HG02852 (cell line): ENCODE data around the gene CWC22.
A peak's percentile ranks its signal among the peaks of the same experiment; 100 is the strongest.
"Not testable (repeated sequence)": the region's sequence is repeated elsewhere in the genome, so short reads cannot be mapped to it uniquely, and the experiment has no call there.

Experiments
- ATAC-seq: cut with Tn5 transposase; IDR thresholded peaks from one replicate; pipeline ENCODE4 v1.9.1; 2021; ENCODE audit warnings: mild to moderate bottlenecking, moderate library complexity; ENCODE audit not compliant: unreplicated experiment

The CWC22 gene

DNA sequence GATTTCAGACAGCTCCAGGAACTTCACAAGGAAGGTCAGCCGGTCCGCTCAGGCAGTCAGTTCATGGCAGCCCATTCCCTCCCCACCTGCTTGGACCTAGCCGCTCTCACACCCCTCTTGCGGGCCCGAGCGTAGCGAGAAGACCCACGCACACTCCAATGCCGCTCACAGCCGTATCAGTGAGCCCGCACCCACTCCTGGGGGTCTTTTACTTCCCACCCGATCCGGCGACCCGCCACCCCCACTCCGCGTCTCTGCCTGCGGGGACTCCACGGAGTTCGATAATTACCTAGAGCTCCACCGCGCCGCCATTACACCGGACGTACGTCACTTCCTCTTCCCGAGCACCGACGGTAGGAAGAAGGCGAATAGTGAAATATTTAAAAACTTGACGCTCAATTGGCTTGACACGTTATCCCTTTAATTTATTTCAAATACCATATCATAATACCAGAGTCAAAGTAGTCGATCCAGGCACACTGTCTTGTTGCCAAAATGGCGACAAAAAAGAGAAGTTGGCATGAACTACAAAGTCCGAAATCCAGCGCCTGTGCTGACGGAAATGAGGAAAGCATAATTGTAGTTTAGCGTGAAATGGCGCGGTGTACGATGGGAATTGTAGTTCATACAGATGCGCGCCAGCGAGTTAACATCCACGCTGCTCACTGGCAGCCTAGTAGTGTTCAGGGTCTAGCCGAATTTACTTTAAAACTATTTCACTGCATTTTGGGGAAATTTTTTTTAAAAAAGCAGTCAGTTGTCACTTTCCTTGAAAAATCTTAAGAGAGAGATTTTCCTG is at the start of gene CWC22:
Gene CWC22 (minus strand): TSS at position 517 of the 799 bp plus-strand sequence. CDS start 13,956 bp downstream, outside the sequence.
- peak; percentile 97 for ATAC-seq

DNA sequence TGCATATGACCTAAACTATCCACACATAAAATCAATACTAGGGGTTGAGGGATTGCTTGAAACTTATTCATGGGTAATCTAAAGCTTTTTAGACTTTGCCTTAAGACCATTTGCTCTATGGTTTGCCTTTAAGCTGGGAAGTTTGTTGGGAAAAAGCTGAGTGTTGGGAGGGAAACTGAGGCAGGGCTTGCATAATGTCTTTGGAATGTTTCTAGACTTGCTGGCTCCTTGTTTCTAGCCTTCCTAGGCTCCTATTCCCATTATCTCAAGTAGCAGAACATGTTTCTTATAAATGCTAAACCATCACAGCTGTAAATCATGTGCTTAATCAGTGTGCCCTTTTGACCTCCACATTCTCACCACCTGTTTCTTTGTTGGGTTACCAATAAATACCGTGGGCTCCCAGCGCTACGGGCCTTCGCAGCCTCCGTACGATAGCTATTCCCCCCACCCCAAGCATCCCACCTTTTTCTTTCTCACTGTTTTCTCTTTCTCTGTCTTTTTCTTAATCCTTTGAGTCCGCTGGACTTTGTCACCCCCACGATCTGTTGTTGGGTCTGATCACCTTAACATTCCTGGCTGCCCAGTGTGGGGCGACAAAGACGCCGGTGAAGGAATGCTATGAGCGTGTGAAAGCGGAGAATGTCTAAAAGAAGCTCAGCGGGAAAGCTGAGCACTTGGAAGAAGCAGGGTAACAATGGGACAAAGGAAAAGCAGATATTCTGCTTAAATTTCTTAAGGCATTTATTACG is 49.4 kb upstream of the CWC22 start:
- ATAC-seq, result no peak

GRCh38 chr2:180054576-180054975 is 47.5 kb upstream of the CWC22 start:
- not testable (repeated sequence) for ATAC-seq

- no peak for ATAC-seq
Measured at GRCh38 chr2:180050246-180050645, 43.1 kb upstream of the CWC22 start.

DNA sequence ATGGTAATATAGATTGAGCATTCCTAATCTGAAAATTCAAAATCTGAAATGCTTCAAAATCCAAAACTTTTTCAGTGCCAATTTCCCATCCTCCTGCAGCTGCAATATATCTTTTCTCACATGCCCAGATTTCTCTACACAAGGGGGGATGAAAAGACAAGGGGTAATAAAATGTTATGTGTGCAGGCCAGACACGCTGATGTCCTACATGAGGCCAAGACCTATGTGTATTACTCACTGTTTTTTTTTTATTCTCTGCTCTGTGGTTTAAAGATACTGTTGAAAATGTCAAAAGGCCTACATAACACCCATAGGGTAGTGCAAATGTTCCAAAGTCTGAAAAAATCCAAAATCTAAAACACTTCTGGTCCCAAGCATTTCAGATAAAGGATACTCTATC is 41.2 kb upstream of the CWC22 start:
- ATAC-seq, result no peak

GRCh38 chr2:180046776-180047175 is 39.7 kb upstream of the CWC22 start:
- ATAC-seq, result no peak

GRCh38 chr2:180046202-180046601 is 39.1 kb upstream of the CWC22 start:
- no peak for ATAC-seq

DNA sequence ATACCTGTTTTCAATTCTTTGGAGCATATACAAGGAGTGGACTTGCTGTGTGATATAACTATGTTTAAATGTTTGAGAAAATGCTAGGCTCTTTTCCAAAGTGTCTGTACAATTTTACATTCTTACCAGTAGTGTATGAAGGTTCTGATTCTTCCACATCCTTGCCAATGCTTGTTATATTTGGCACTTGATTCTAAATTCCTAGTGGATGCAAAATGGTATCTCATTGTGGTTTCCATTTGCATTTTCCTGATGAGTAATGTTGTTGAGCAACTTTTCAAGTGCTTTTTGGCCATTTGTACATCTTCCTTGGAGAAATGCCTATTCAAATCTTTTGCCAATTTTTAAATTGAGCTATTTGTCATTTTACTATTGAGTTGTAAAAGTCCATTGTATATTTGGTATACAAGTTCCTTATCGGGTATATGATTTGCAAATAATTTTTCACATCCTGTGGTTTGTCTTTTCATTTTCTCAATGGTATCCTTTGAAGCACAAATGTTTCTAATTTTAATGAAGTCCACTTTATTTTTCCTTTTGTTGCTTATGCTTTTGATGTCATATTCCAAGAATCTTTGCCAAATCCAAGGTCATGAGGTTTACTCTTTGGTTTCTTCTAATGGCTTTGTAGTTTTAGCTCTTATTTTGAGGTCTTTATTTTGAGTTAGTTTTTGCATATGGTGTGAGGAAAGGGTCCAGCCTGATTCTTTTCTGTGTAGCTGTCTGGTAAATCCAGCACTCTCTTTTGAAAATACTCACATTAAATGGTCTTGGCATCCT is 33.2 kb upstream of the CWC22 start:
- ATAC-seq, result no peak

DNA sequence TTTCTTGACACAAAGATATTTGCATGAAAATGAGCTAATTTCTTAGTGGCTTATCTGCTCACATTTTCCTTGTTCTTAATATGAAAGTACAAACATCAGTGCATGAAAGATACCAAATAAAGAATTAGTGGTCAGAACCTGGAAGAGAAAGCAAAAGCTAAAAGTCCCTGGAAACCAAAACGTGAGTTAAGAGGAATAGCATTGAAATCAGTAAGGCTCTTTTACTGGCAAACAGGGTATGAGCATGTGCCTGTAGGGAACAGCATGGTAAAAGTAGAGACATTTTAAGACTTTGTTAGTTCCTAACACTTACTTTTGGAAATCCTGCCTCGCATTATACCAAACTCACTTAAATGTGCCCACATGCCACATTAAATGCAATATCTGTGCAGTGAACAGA is 31.9 kb upstream of the CWC22 start:
- ATAC-seq, result no peak

GRCh38 chr2:180033993-180034894 is 27.1 kb upstream of the CWC22 start:
- ATAC-seq, result no peak

DNA sequence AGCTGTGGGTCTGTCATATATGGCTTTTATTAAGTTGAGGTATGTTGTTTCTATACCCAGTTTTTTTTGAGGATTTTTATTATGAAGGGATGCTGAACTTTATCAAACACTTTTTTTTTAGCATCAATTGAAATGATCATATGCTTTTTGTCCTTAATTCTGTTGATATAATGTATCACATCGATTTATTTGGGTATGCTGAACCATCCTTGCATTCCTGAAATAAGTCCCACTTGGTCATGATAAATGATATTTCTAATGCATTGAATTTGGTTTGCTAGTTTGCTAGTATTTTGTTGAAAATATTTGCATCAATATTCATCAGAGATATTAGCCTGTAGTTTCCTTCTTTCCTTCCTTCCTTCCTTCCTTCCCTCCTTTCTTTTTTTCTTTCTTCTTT is 22.5 kb upstream of the CWC22 start:
- ATAC-seq, result no peak

- ATAC-seq, result no peak
Measured at GRCh38 chr2:180021850-180022249, 14.8 kb upstream of the CWC22 start.

DNA sequence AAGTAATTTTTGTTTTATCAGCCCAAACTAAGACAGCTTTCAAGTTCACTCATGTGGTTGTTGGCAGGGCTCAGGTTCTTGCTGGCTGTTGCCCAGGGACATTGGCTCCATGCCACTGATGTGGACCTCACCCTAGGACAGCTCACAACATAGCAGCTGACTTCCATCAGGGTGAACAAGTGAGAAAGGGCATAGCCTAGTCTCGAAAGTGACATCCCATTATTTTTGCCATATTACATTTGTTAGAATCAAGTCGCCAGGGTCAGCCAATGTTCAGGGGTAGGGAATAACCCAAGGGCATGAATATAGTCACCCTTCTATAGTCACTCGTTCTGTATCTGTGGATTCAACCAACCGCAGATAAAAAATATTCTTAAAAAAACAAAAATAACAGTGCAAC is 10.7 kb upstream of the CWC22 start:
- no peak for ATAC-seq

DNA sequence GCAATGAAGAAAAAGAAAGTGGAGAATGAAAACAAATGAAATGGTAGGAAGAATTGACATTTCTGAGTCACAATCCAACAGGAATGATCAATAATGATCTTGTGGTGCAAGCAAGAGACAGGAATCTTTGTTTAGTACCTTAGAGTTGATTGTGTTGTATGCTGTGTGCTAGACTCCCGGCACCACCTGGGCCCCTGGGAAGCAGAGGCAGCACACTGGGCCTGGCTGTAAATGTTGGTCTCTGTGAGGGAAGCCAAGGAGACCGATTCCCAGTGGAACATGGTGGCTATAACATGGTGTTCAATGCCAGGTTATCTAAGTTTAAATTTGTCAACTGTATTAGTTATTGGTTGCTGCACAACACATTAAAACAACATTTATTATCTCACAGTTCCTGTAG is 9.8 kb upstream of the CWC22 start:
- no peak for ATAC-seq

DNA sequence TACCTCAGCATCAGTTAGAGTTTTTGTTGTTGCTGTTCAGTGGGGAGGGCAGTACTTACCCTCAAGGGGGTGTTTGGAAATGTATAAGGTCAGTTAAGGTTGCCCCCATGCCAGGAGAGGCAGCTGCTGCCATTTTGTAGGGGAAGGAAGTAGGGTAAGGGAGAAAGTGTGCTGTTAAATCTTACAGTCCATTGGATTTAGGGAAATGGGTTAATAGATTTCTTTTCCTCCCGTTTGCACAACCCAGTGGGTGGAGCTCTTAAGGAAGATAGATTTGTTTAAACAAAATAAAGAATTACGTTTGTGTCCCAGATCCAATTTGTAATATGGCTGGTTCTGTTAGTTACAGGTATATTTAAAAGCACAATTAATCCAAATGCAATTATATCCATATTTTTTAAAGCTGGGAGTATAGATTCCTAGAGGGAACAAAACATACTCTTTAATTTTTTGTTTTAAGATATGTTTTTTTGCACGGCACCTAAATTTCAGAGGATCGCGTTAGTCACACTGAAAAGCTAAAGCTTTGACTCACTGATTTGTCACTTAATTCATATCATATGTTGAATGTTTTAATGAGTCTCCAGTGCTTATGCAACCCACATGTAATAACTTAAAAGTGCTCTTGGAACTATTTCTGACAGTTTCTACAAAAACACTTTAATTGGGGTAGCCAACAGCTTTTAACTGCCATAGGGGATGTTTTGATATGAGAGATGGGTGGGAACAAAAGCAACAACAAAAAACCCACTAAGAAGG is 9.0 kb upstream of the CWC22 start:
- ATAC-seq, result no peak

DNA sequence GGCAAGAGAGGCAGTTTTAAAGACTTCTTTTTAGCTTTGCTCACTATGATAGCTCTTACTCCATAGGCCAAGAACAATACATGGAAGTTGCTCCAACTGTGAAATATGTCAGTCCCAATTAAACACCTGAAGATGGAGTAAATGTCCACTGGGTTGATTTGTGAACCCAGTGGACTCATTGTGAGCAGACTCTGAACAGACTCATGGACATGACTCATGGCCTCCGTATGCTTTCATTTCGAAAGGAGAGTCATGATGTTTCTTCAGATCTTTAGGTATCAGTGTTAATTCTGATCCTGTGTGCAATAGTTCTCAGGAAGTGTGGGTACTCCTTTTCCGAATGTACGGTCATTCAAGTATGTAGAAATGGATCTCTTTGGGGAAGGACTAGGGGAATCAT is 5.4 kb upstream of the CWC22 start:
- ATAC-seq, result no peak

DNA sequence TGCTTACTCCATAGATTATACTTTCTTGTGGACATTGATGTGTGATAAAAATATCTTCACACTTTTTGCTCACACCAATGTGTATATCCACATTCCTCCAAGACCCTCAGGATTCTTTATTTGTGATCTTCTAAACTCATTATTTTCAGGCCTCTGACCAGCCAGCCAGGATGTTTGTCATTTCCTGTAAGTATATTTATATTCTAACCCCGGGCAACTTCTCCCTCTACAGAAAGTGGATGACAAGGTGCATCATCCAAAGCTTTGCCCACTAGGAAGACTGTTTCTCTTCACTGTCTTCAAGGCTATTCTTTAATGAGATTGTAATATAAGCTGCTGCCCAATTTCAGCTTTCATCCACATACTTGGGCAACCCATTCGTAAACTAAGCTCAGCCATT is 3.6 kb upstream of the CWC22 start:
- ATAC-seq, result no peak

- no peak for ATAC-seq
Measured at GRCh38 chr2:180006231-180006630, 866 bp downstream of the CWC22 start.

GRCh38 chr2:180005465-180005864 is 1.6 kb downstream of the CWC22 start:
- not testable (repeated sequence) for ATAC-seq

GRCh38 chr2:180004731-180005130 is 2.4 kb downstream of the CWC22 start:
- no peak for ATAC-seq
